Measurements from ENCODE around the gene TLCD3B.

The TLCD3B gene

GRCh38 chr16:30030841-30031413 lies at the start of gene TLCD3B:
Gene TLCD3B, minus strand, starts transcription at chr16:30031271. Its CDS starts 744 bp downstream, at chr16:30030527.
- DNase-seq, result peak; percentile 29

GRCh38 chr16:30079480-30079879 lies 48.4 kb upstream of the TLCD3B start:
- no peak for DNase-seq

GRCh38 chr16:30078744-30079143 lies 47.7 kb upstream of the TLCD3B start:
- no peak for DNase-seq

- no peak for DNase-seq
These were observed 46.6 kb upstream of the TLCD3B start for GRCh38 chr16:30077656-30078055.

- DNase-seq, result peak; percentile 45
These were observed 45.3 kb upstream of the TLCD3B start for GRCh38 chr16:30076276-30076791.

- peak; percentile 94 for DNase-seq
These were observed 44.6 kb upstream of the TLCD3B start, which contains the start of gene PPP4C for GRCh38 chr16:30075503-30076275. Gene PPP4C, plus strand, starts transcription at chr16:30075994. Its CDS starts 384 bp downstream, at chr16:30076378.

- no peak for DNase-seq
These were observed 39.4 kb upstream of the TLCD3B start for GRCh38 chr16:30070490-30070889.

GRCh38 chr16:30069611-30070462 lies 38.8 kb upstream of the TLCD3B start:
- DNase-seq, result no peak

- DNase-seq, result peak; percentile 55
These were observed 37.9 kb upstream of the TLCD3B start for GRCh38 chr16:30068750-30069610.

GRCh38 chr16:30068333-30068732 lies 37.3 kb upstream of the TLCD3B start:
- DNase-seq, result no peak

GRCh38 chr16:30067584-30067916 lies 36.5 kb upstream of the TLCD3B start:
- DNase-seq, result no peak

- no peak for DNase-seq
These were observed 35.9 kb upstream of the TLCD3B start for GRCh38 chr16:30066761-30067583.

- peak; percentile 64 for DNase-seq
These were observed 35.1 kb upstream of the TLCD3B start for GRCh38 chr16:30065943-30066760.

GRCh38 chr16:30065102-30065942 lies 34.3 kb upstream of the TLCD3B start, which contains the start of gene ALDOA:
Gene ALDOA, plus strand, starts transcription at chr16:30065760. Its CDS starts 1,138 bp downstream, at chr16:30066898.
- DNase-seq, result peak; percentile 98

- no peak for DNase-seq
These were observed 33.6 kb upstream of the TLCD3B start for GRCh38 chr16:30064729-30065101.

- peak; percentile 83 for DNase-seq
These were observed 33.0 kb upstream of the TLCD3B start for GRCh38 chr16:30063893-30064728.

- DNase-seq, result no peak
These were observed 32.3 kb upstream of the TLCD3B start for GRCh38 chr16:30063278-30063892.

Data from DMS53 (cell line).